ENCODE measurements around the gene DDX47.

GRCh38 chr12:12872139-12872933 lies 59.2 kb downstream of the DDX47 start:
- TF ChIP-seq GATA2 (IDR thresholded peaks at IDR 0.05; ENCODE audit: low read depth, low read length), result no peak
- no peak for TF ChIP-seq GATA3 (IDR thresholded peaks at IDR 0.05; ENCODE audit: low read depth, low read length)
